HG03139 (cell line): Measurements from ENCODE around the gene NHS.

ENCODE experiments used
- ATAC-seq: cut with Tn5 transposase; IDR thresholded peaks from one replicate; pipeline ENCODE4 v1.9.1; 2021; ENCODE audit not compliant: unreplicated experiment

The NHS gene

DNA sequence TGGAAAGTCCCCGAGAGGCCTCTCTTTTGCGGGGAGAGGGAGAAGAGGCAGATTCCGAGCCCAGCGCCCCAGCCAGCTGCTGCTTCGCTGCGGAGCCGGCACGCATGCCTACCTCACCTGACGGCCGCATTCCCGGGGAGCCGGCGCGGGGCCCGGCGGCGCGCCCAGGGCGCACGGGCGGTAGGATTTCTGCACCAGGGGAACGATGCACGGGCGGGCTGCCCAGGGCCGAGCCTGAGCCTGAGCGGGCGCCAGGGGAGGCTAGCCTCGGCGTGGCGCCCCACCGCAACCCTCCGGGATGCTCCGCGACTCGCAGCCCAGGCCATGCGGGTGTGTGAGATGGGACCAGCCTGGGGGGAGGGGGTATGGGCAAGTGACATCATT lies 281.0 kb downstream of the NHS start:
- ATAC-seq = no peak

DNA sequence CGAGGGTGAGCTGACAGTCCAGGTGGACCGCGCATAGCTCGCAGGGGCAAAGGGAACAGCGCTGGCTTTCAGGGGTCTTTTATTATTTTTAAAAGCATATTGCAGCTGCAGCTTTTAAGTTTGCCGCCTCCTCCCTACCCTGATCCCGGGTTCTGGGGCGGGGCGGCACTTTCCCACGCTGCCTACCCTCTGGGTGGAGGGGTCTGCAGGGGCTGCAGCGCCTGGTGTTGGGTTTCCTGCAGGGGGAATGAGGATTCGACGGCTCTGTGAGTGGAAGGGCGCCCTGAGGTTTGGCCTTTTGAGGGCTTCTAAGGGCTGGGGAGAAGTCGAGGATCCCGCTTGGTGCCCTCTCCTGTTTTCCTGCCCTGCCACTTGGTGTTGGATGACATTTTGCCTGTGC lies 281.6 kb downstream of the NHS start:
- ATAC-seq = no peak

DNA sequence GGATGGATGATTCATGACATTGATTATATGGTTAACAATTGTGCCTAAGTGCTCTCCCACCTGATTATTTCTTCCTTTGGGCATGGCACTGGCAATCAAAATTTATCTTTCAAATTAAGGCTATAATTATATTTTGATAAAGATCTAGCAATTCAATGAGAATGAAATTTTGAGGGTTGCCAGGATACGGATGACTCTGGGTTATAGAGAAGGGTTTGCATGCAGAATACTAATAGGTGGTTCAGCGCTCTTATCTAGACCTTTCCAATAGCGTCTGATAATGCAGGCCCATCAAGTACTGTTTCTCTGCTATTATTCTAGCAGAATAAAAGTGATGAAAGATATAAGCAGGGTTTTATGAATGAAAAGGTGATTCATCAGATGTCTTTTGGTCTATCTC lies 287.4 kb downstream of the NHS start:
- no peak for ATAC-seq

DNA sequence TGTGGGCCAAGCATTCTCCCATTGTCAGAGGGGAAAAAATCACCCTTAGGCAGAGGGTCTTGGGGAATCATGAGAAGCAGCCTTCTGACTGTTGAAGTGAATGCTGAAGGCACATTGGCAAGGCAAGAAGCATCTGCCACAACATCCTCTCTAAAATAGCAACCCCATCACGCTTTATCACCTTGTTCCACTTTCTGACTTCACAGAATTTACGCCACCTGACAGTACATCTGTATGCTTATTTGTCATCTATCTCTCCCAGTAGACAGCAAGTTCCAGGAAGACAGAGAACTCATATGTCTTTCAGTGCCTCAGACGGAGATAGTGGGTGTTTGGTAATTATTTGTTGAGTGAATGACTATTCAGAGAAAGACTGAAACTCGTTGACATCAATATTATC lies 293.9 kb downstream of the NHS start:
- no peak for ATAC-seq

- ATAC-seq = no peak
Measured at GRCh38 chrX:17669458-17669857, 294.5 kb downstream of the NHS start.

DNA sequence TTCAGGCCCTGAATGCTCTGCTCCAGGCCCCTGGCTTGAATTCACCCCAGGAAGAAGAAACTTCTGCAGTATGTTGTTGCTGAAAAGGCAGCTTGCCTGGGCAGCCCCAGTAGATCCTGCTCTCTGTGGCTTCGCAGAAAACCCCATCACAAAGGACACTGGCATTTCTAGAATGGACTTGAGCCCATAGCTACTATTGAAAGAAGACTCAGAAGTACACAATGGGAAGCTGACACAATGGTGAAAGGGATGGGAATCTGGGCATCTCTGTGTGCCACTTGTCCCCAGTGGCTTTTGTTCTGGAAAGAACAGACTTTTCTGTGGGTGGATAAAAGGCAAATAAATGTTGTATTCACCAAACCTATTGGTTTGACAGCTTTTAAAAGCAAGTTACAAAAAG lies 294.9 kb downstream of the NHS start:
- ATAC-seq = no peak

DNA sequence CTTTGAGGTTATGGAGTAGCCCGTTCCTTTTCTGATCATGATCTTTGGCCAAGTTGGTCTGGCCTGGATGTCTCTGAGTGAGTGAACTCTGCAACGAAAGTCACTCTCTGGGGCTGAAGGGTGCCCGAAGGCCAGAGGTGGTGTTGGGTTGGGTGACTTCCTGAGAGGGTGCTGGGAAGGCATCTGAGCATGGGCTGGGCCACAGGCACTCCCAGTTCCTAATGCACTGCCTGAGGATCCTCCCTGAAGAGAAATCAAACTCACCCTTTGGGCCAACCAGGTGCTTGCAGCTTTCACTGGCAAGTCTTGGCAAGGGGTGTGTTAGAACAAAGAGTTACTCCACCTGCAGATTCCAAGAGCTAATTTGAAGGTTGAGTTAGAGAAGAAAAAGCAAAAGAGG lies 295.9 kb downstream of the NHS start:
- ATAC-seq = no peak

DNA sequence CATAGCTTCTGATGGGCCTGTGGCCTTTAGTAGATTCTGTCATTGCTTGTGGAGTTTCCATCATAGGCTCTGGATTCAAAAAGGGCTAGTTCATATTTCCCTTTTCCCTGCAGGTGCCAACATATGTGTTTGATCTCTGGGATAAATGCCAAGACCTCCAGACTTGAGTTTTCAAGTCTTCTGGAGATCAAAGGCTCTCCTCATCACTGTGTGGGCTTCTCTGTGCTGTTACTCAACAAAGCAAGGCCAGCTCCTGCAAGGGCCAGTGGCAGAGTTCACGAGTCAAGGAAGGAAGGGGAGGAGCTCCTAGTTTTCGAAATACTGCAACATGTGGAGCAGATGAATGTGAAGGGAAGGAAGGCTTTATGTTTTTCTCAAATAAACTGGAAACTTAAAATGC lies 299.6 kb downstream of the NHS start:
- ATAC-seq = no peak

- ATAC-seq = no peak
Measured at GRCh38 chrX:17679261-17679660, 304.3 kb downstream of the NHS start.

- ATAC-seq = no peak
Measured at GRCh38 chrX:17679820-17680219, 304.8 kb downstream of the NHS start.

- no peak for ATAC-seq
Measured at GRCh38 chrX:17680732-17681413, 305.9 kb downstream of the NHS start.

DNA sequence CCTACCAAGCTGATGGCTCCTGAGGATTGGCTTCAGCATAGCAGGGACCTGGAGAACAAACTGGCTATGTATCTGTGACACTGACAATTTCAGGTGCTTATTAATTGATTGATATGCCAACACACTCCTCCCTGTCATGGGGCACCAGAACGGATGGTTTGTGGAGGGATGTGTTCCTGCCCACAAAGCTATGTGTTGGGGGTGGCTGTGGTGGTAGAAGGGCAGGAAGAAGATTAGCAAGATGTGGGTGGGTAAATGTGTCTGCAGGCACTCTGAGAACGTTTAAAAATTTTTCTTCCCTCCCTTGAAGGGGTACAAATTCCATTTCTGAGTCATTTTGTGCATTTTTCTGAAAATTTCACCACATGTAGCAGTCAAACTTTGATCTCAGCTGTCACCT lies 307.3 kb downstream of the NHS start:
- no peak for ATAC-seq

- ATAC-seq = no peak
Measured at GRCh38 chrX:17685026-17685425, 310.0 kb downstream of the NHS start.

- ATAC-seq = no peak
Measured at GRCh38 chrX:17687648-17688047, 312.6 kb downstream of the NHS start.

GRCh38 chrX:17689971-17690409 lies 315.0 kb downstream of the NHS start:
- ATAC-seq = no peak

GRCh38 chrX:17692709-17693346 lies 317.8 kb downstream of the NHS start:
- no peak for ATAC-seq

GRCh38 chrX:17697191-17697590 lies 322.2 kb downstream of the NHS start:
- ATAC-seq = no peak

DNA sequence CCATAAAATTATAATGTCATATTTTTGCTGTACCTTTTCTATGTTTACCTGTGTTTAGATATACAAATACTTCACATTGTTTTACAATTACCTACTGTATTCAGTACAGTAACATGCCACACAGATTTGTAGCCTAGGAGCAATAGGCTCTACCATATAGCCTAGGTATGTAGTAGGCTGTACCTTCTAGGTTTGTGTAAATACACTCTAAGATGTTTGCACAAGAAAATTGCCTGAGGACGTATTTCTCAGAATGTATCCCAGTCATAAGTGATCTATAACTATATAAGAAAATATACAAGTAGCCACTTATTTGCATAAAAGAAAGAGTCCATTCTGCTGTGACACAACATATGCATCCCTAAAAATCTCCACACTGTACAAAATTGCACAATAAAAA lies 326.0 kb downstream of the NHS start:
- ATAC-seq = no peak

- ATAC-seq = no peak
Measured at GRCh38 chrX:17703201-17703600, 328.2 kb downstream of the NHS start.

DNA sequence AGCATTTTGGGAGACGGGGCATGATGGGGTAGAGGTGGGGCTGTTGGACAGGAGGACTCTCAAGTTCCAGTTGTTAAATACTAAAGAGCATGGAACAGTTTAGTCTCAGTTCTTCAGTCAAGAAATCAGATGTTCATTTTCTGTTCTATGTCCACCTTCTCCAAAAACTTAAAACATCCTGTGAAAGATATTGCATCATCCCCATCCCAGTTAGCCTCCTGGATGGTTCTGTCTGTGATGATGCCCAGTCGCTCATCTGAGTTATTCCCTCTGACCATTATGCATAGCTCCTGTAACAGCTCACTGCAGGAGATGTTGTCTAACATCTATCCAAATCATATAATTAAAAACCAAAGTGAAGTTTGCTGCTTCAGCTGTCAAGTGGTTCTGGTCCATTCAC lies 330.2 kb downstream of the NHS start:
- ATAC-seq = no peak

DNA sequence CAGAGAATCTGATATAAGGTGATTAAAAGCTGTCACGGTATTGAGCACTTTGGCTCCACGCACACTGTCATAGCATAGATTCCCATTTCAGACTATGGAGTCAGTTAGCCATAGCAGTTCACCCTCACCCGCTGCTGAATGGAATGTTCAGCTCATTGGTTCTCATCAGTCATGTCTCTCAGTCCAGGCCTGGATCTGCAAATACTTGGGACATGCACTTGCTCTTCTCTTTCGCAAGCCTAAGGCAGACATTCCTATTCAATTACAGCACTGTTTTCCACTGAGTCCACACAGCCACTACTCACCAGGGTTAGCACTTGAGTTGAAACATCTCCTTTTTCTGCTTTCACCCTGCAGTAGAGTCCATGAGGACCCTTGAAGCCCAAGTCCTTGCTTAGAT lies 331.7 kb downstream of the NHS start:
- ATAC-seq = no peak

DNA sequence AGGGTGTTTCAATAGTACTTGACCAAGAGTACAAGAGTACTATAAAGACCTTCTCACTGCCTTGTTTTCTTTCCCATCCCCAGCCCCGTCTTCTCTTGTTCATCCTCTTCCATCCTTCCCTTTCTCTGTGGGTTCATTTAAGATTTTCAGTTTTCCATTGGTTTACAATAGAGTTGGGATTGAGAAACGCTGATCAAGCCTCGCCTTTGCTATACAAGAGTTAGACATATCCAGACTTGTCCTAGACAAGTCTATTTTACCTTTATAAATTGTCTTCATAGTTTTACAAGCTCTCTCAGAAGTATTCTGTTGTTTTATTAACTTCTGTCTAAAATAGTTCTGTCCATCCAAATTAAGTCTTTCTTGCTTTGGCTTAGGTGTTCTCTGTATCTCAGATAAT lies 332.7 kb downstream of the NHS start:
- no peak for ATAC-seq

GRCh38 chrX:17710871-17711301 lies 335.9 kb downstream of the NHS start:
- no peak for ATAC-seq
